GM23338 (cell line): ENCODE measurements around the gene BHLHA15. TPM values are rescaled to one million over a fixed set of nuclear protein-coding genes. Genes with fewer than 3 reads are reported as not detected.

Source experiments
- ATAC-seq: fragments of 200-7000 bp; cut with Tn5 transposase; 3 replicates; pipeline ENCODE4 v1.9.1; 2020
- DNase-seq: peaks from one replicate; pipeline ENCODE4 v3.0.0-alpha.2; 2015; ENCODE audit warnings: low spot score
- H2AFZ ChIP-seq: fragments of 200-600 bp; sonication (generic); 2 replicates; pipeline ENCODE4 v1.8.0; 2016; ENCODE audit warnings: antibody characterized with exemption, mild to moderate bottlenecking, moderate library complexity
- H3F3A ChIP-seq: fragments of 200-600 bp; sonication (generic); replicated peaks from 2 replicates; pipeline ENCODE4 v1.8.0; 2017; ENCODE audit warnings: antibody characterized with exemption, mixed run types, low read depth
- H3K27ac ChIP-seq: fragments of 200-600 bp; sonication (generic); 2 replicates; pipeline ENCODE4 v1.6.1; 2016; ENCODE audit warnings: low read depth
- H3K27me3 ChIP-seq: fragments of 200-600 bp; sonication (generic); 2 replicates; pipeline ENCODE4 v1.8.0; 2016; ENCODE audit warnings: mild to moderate bottlenecking, mixed run types, moderate library complexity; ENCODE audit not compliant: insufficient read depth
- H3K36me3 ChIP-seq: fragments of 200-600 bp; sonication (generic); 2 replicates; pipeline ENCODE4 v1.8.0; 2016; ENCODE audit warnings: mild to moderate bottlenecking; ENCODE audit not compliant: insufficient read depth
- H3K4me1 ChIP-seq: fragments of 200-600 bp; sonication (generic); 2 replicates; pipeline ENCODE4 v1.8.0; 2016; ENCODE audit warnings: mild to moderate bottlenecking, moderate library complexity; ENCODE audit not compliant: insufficient read depth
- H3K4me2 ChIP-seq: fragments of 200-600 bp; sonication (generic); 2 replicates; pipeline ENCODE4 v1.7.1; 2017; ENCODE audit warnings: mixed run types
- H3K4me3 ChIP-seq: fragments of 200-600 bp; sonication (generic); 2 replicates; pipeline ENCODE4 v1.6.1; 2016; ENCODE audit warnings: mixed run types
- H3K79me2 ChIP-seq: fragments of 200-600 bp; sonication (generic); replicated peaks from 2 replicates; pipeline ENCODE4 v1.8.0; 2017; ENCODE audit warnings: mild to moderate bottlenecking; ENCODE audit not compliant: insufficient read depth
- H3K9me2 ChIP-seq: fragments of 200-600 bp; sonication (generic); 2 replicates; pipeline ENCODE4 v1.8.0; 2017; ENCODE audit not compliant: insufficient read depth
- H4K20me1 ChIP-seq: fragments of 200-600 bp; sonication (generic); replicated peaks from 2 replicates; pipeline ENCODE4 v1.8.0; 2017; ENCODE audit warnings: mild to moderate bottlenecking; ENCODE audit not compliant: insufficient read depth
- H3K27ac Mint-ChIP-seq: 2 replicates; pipeline ENCODE4 v1.8.0; 2020; ENCODE audit warnings: inconsistent platforms, mild to moderate bottlenecking, moderate library complexity, mixed read lengths
- H3K27me3 Mint-ChIP-seq: 3 replicates; pipeline ENCODE4 v1.8.0; 2022; ENCODE audit warnings: low read depth, mild to moderate bottlenecking, moderate library complexity, mixed read lengths, inconsistent platforms; ENCODE audit not compliant: insufficient read depth, poor library complexity
- H3K36me3 Mint-ChIP-seq: 3 replicates; pipeline ENCODE4 v1.8.0; 2021; ENCODE audit warnings: low read depth, mild to moderate bottlenecking, inconsistent platforms, moderate library complexity, mixed read lengths
- H3K4me1 Mint-ChIP-seq: 3 replicates; pipeline ENCODE4 v1.8.0; 2020; ENCODE audit warnings: mild to moderate bottlenecking, inconsistent platforms, mixed read lengths
- H3K4me3 Mint-ChIP-seq: 3 replicates; pipeline ENCODE4 v1.8.0; 2021; ENCODE audit warnings: moderate library complexity, mild to moderate bottlenecking, inconsistent platforms, mixed read lengths
- H3K9me3 Mint-ChIP-seq: 3 replicates; pipeline ENCODE4 v1.8.0; 2020; ENCODE audit warnings: moderate library complexity, mild to moderate bottlenecking, inconsistent platforms, mixed read lengths
- CREB1 ChIP-seq: fragments of 250-450 bp; sonication (Bioruptor Pico); IDR thresholded peaks from 2 replicates; pipeline ENCODE4 v1.5.0; 2020; ENCODE audit warnings: low read depth, mild to moderate bottlenecking, moderate library complexity
- ETS1 ChIP-seq: IDR thresholded peaks from 2 replicates; pipeline ENCODE4 v1.6.1; 2016; ENCODE audit warnings: antibody characterized with exemption
- EZH2 ChIP-seq: fragments of 200-600 bp; sonication (generic); IDR thresholded peaks from one replicate; pipeline ENCODE4 v1.8.0; 2017; ENCODE audit warnings: antibody characterized with exemption, mild to moderate bottlenecking, low read depth; ENCODE audit not compliant: unreplicated experiment
- EZH2phosphoT487 ChIP-seq: fragments of 200-600 bp; sonication (generic); IDR thresholded peaks from one replicate; pipeline ENCODE4 v1.8.1; 2018; ENCODE audit warnings: antibody characterized with exemption; ENCODE audit not compliant: unreplicated experiment
- JUNB ChIP-seq: IDR thresholded peaks from one replicate; pipeline ENCODE4 v1.6.1; 2016; ENCODE audit warnings: antibody characterized with exemption; ENCODE audit not compliant: unreplicated experiment
- NANOG ChIP-seq: IDR thresholded peaks from 2 replicates; pipeline ENCODE4 v1.6.1; 2016; ENCODE audit warnings: antibody characterized with exemption, borderline replicate concordance
- POLR2AphosphoS5 ChIP-seq: IDR thresholded peaks from 2 replicates; pipeline ENCODE4 v1.6.1; 2016; ENCODE audit warnings: antibody characterized with exemption, low read depth
- STAT1 ChIP-seq: IDR thresholded peaks from one replicate; pipeline ENCODE4 v1.6.1; 2016; ENCODE audit warnings: antibody characterized with exemption; ENCODE audit not compliant: unreplicated experiment
- ZNF114 ChIP-seq: fragments of 250-450 bp; sonication (Bioruptor Pico); IDR thresholded peaks from 2 replicates; pipeline ENCODE4 v1.5.0; 2020; ENCODE audit warnings: mild to moderate bottlenecking, moderate library complexity
- ZNF331 ChIP-seq: fragments of 250-450 bp; sonication (Bioruptor Pico); IDR thresholded peaks from 2 replicates; pipeline ENCODE4 v1.5.0; 2020; ENCODE audit warnings: low read depth, mild to moderate bottlenecking, moderate library complexity
- ZNF462 ChIP-seq: fragments of 250-450 bp; sonication (Bioruptor Pico); IDR thresholded peaks from 2 replicates; pipeline ENCODE4 v1.5.0; 2020; ENCODE audit warnings: mild to moderate bottlenecking, moderate library complexity
- polyA plus RNA-seq: library from polyadenylated mRNA; unstranded; fragments of >200 nt; fragmentation: Nextera tagmentation; extraction: Ambion mirVana; gene quantifications from 2 replicates; pipeline ENCODE4 v1.2.1, GENCODE V29; 2016
- total RNA-seq: library from RNA; depleted of rRNA; stranded (reverse); fragments of >200 nt; shearing (Covaris generic); gene quantifications from 2 replicates; pipeline ENCODE4 v1.2.3, GENCODE V29; 2014
- TF ChIP-seq, protein P1 (sequence below): IDR thresholded peaks from one replicate; pipeline ENCODE4 v1.6.1; 2018; ENCODE audit warnings: antibody characterized with exemption; ENCODE audit not compliant: unreplicated experiment
- TF ChIP-seq, protein P2 (sequence below), 2 experiments: fragments of 200-600 bp in 1 of 2; sonication (generic) in 1 of 2; conservative IDR thresholded peaks; 2 replicates each; pipeline versions ENCODE4 v1.5.1 to v1.6.1; 2016 to 2017; ENCODE audit warnings: antibody characterized with exemption in 2 of 2, low read depth in 2 of 2, mild to moderate bottlenecking in 2 of 2, moderate library complexity in 1 of 2

BHLHA15 gene
- total and polyA plus RNA-seq, 2 experiments from 2014 or later, result 1.4 to 8.3 TPM

DNA sequence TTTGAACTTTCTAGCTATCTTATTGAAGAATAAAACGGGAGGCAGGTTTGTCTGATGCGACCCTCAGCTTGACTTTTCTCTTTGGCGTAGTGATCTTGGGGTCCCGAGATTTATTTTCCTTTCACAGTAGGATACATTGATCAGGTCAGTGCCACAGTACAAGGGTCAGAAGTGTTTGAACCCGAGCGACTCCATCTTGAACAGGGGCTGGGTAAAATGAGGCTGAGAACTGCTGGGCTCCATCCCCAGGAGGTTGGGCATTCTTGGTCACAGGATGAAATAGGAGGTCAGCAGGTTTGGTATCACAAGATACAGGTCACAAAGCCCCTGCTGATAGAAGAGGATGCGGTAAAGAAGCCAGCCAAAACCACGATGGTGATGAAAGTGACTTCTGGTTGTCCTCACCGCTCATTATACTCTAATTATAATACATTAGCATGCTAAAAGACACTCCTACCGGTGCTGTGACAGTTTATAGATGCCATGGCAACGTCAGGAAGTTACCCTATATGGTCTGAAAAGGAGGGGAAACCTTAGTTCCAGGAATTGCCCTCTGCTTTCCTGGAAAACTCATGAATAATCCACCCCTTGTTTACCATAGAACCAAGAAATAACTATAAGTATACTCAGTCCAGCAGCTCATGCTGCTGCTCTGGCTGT is 43.8 kb downstream of the BHLHA15 start:
- DNase-seq, result no peak
- H3K27me3 ChIP-seq, result no peaks in the 10 kb centered on the region
- no peak for ATAC-seq

More for the DNA sequence above, 43.8 kb downstream of the BHLHA15 start:
- no peak overlapping the region for H3K4me3 Mint-ChIP-seq
- peaks cover 7% of the 10 kb centered on the region for H3K27me3 Mint-ChIP-seq
- Histone ChIP-seq H4K20me1 (peaks cover 6% of the 10 kb centered on the region; the same call in 1 of the 2 replicates), H3F3A (peaks cover 14% of the 10 kb centered on the region; the same call in 1 of the 2 replicates), H3K4me3 (no peak overlapping the region), H3K4me1 (peaks cover 19% of the 10 kb centered on the region), H2AFZ (no peak overlapping the region), H3K27ac (peak overlapping the region; percentile 26; the same call in 1 of the 2 replicates), H3K9me2 (no peaks in the 10 kb centered on the region), H3K4me2 (no peak overlapping the region), H3K36me3 (no peaks in the 10 kb centered on the region), H3K79me2 (peaks cover 11% of the 10 kb centered on the region)
- H3K27ac Mint-ChIP-seq, result no peak overlapping the region
- no peak for TF ChIP-seq ZNF331 (CRISPR knock-in tag)
- no peak for TF ChIP-seq ZNF114
- no peak for TF ChIP-seq EZH2phosphoT487
- no peak for TF ChIP-seq NANOG
- TF ChIP-seq, protein P1, sequence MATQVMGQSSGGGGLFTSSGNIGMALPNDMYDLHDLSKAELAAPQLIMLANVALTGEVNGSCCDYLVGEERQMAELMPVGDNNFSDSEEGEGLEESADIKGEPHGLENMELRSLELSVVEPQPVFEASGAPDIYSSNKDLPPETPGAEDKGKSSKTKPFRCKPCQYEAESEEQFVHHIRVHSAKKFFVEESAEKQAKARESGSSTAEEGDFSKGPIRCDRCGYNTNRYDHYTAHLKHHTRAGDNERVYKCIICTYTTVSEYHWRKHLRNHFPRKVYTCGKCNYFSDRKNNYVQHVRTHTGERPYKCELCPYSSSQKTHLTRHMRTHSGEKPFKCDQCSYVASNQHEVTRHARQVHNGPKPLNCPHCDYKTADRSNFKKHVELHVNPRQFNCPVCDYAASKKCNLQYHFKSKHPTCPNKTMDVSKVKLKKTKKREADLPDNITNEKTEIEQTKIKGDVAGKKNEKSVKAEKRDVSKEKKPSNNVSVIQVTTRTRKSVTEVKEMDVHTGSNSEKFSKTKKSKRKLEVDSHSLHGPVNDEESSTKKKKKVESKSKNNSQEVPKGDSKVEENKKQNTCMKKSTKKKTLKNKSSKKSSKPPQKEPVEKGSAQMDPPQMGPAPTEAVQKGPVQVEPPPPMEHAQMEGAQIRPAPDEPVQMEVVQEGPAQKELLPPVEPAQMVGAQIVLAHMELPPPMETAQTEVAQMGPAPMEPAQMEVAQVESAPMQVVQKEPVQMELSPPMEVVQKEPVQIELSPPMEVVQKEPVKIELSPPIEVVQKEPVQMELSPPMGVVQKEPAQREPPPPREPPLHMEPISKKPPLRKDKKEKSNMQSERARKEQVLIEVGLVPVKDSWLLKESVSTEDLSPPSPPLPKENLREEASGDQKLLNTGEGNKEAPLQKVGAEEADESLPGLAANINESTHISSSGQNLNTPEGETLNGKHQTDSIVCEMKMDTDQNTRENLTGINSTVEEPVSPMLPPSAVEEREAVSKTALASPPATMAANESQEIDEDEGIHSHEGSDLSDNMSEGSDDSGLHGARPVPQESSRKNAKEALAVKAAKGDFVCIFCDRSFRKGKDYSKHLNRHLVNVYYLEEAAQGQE, result no peak
- TF ChIP-seq CREB1, result no peak
- no peak for TF ChIP-seq POLR2AphosphoS5
- no peak for TF ChIP-seq ETS1
- no peak for TF ChIP-seq ZNF462 (CRISPR knock-in tag)
- TF ChIP-seq EZH2, result no peak
- TF ChIP-seq JUNB, result no peak
- no peak for TF ChIP-seq STAT1
- TF ChIP-seq, protein P2, sequence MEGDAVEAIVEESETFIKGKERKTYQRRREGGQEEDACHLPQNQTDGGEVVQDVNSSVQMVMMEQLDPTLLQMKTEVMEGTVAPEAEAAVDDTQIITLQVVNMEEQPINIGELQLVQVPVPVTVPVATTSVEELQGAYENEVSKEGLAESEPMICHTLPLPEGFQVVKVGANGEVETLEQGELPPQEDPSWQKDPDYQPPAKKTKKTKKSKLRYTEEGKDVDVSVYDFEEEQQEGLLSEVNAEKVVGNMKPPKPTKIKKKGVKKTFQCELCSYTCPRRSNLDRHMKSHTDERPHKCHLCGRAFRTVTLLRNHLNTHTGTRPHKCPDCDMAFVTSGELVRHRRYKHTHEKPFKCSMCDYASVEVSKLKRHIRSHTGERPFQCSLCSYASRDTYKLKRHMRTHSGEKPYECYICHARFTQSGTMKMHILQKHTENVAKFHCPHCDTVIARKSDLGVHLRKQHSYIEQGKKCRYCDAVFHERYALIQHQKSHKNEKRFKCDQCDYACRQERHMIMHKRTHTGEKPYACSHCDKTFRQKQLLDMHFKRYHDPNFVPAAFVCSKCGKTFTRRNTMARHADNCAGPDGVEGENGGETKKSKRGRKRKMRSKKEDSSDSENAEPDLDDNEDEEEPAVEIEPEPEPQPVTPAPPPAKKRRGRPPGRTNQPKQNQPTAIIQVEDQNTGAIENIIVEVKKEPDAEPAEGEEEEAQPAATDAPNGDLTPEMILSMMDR (conservative IDR thresholded peaks at IDR 0.05; ENCODE audit: low read depth in 2 of 2), result no peak
- H3K36me3 Mint-ChIP-seq, result no peaks in the 10 kb centered on the region; the same call in 2 of the 3 replicates
- H3K4me1 Mint-ChIP-seq, result peaks cover 12% of the 10 kb centered on the region; the same call in 2 of the 3 replicates
- H3K9me3 Mint-ChIP-seq, result no peaks in the 10 kb centered on the region
